Measurements from ENCODE around the gene TLK1. TPM values are rescaled to one million over a fixed set of nuclear protein-coding genes. Genes with fewer than 3 reads are reported as not detected.

Gene TLK1
- 11.9 and 14.3 TPM in 2 replicates for total RNA-seq

DNA sequence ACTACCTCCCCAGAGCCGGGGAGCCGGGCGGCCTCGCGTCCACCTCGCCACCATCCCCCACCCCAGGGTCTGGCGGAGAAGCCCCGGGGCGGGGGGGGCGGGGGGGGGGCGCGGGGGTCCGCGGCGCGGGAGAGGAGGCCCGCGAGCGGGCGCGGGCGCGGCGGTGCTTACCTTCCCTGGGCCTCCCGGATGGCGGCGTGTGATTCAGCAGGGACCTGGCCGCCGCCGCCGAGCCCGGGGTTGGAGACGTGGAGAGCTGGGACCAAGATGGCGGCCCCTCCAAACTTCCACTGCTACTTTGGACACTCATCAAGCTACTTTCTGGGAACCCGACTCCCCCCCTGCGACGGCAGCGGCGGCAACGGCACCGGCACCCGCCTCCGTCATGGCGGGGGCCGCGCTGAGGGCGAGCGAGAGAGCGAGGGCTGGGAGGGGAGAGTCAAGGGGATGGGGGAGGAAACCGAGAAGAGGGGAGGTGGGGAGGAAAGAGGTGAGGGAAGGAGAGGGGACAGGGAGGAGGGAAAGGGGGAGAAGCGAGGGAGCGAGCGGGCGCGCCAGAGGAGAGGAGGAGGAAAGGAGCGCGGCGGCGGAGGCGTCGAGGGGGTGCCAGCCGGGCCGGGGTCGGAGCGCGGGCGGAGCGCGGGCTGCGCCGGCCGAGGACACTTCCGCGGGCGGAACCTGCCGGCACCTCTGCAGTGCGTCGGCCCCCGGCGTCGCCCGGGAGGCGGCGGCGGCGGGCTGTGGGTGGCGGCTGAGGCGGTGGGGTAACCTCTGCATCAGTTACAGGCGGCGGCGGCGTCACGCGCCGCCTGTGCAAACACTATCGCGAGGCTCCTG, at the start of gene TLK1:
TLK1 (minus strand) TSS at position 775 of the 837 bp plus-strand sequence; CDS start at position 310, 465 bp downstream.

Other genes starting within 250 kb of the TLK1 start
- gene GORASP2, start 231.6 kb downstream of the TLK1 start, total RNA-seq, result 31.6 and 43.0 TPM in 2 replicates

All from subcutaneous preadipocyte (primary cell).